Stimulated activated memory B cell treated with anti-CD40 and anti-IgM and Interleukin-4, amounts not matched to agents 10 μg/mL and 1 μg/mL and 100 μg/mL, for 72 hours (primary cell): Measurements from ENCODE around the gene IRF1.

Source experiments
- ATAC-seq: fragments of 150-1000 bp; cut with Tn5 transposase; 2 replicates; pipeline ENCODE4 v1.10.0; 2021
- H3K27ac Mint-ChIP-seq: one replicate; pipeline ENCODE4 v1.8.0; 2022; ENCODE audit warnings: mild to moderate bottlenecking, mixed read lengths
- H3K27me3 Mint-ChIP-seq: one replicate; pipeline ENCODE4 v1.8.0; 2022; ENCODE audit warnings: mixed read lengths
- H3K36me3 Mint-ChIP-seq: one replicate; pipeline ENCODE4 v1.8.0; 2022; ENCODE audit warnings: mixed read lengths
- H3K4me1 Mint-ChIP-seq: one replicate; pipeline ENCODE4 v1.8.0; 2022; ENCODE audit warnings: mixed read lengths
- H3K4me3 Mint-ChIP-seq: one replicate; pipeline ENCODE4 v1.8.0; 2022; ENCODE audit warnings: mild to moderate bottlenecking, moderate library complexity, mixed read lengths
- H3K9me3 Mint-ChIP-seq: one replicate; pipeline ENCODE4 v1.8.0; 2022; ENCODE audit warnings: mixed read lengths

IRF1 gene

DNA sequence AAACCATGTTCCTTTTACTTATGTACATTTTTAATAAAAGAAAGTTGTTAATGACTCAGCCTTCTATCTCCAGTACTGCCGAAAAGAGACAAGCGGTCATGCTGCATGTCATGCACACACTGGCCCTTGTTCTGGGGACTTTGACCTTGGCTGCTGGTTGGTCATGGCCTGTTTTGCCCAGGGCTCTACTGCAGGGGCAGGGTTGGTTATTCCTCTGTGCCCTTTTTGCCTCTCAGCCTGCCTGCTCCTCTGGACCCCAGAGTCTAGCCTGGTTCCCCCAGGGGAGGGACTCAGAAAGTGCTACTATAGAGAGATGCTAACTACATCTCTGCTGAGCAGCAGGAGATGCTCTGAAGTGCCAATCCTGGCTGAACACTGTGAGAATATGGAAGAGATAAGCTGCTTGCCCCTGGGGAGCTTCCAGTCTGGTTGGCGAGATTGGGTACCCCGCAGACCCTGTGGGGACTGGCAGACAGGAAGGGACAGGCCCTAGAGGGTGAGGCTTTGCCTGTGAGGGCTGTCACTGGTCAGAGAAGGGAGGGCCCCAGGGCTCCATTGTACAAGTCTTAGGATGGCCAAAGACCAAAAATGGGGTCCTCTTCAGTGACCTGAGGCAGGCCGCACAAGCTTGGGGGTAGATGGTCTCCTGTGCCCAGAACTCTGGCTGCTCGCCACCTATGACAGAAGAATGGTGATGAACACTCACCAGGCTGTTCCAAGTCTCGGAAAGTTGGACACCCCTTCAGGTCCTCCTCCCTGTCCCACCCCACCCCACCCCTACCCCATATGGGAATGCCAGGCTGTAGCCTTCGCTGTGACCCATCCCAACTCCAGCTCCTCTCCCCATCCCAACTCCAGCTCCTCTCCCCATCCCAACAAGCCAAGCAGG is 14.3 kb downstream of the IRF1 start:
- no peaks in the 10 kb centered on the region for H3K27me3 Mint-ChIP-seq
- H3K4me1 Mint-ChIP-seq = peaks cover 82% of the 10 kb centered on the region
- peak overlapping the region; percentile 73 for H3K27ac Mint-ChIP-seq
- H3K9me3 Mint-ChIP-seq = no peaks in the 10 kb centered on the region
- H3K4me3 Mint-ChIP-seq = no peak overlapping the region
- no peaks in the 10 kb centered on the region for H3K36me3 Mint-ChIP-seq
- no peak for ATAC-seq

DNA sequence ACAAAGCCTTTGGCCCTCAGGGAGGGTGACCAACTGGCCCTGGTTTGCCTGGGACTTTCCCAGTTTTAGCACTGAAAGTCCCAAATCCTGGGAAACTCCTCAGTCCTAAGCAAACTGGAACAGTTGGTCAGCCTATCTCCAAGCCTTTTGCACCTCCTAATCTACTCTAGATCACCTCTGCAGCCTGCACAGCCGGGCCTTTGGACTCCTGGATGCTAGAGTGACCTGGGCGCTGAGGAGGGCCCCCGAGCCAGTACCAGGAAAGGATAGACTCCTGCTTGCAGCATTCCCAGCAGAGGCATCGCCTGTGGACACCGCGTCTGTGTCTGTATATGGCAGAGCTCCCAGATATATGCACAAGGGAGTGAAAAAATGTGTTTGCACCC is 15.1 kb downstream of the IRF1 start:
- H3K27me3 Mint-ChIP-seq = no peaks in the 10 kb centered on the region
- H3K36me3 Mint-ChIP-seq = no peaks in the 10 kb centered on the region
- H3K4me3 Mint-ChIP-seq = no peak overlapping the region
- peak overlapping the region; percentile 73 for H3K27ac Mint-ChIP-seq
- no peaks in the 10 kb centered on the region for H3K9me3 Mint-ChIP-seq
- H3K4me1 Mint-ChIP-seq = peaks cover 75% of the 10 kb centered on the region
- ATAC-seq = no peak

DNA sequence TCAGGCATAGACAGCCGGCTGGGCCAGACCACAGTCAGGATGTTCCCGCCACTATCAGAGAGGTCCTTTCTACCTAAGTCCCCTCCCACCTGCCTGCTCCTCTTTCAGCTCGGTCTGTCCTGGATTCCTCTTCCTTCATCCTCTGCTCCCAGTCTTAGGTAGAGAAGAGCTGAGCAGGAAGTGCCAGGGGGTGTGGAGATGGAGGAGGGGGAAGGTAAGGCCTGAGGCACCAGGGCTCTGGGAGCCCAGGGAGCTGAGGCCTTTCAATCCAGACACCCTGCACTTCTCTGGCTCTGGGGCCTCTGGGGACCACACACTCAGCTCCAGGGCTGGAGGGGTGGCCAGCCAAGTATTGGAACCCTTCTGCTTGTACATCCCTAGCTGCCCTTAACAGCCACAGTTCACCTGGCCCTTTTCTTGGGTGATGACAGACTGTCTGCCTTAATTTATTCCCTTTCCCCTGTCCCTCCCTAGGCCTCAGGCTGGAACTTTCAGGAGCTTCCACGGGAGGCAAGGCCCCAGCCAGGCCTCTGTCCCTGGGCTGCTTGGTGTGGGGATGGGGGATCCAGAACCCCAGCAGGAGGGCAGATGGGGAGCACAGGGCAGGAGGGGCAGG is 15.6 kb downstream of the IRF1 start:
- no peaks in the 10 kb centered on the region for H3K36me3 Mint-ChIP-seq
- no peaks in the 10 kb centered on the region for H3K9me3 Mint-ChIP-seq
- no peak overlapping the region for H3K4me3 Mint-ChIP-seq
- H3K27ac Mint-ChIP-seq = peak overlapping the region; percentile 73
- ATAC-seq = no peak
- peaks cover 72% of the 10 kb centered on the region for H3K4me1 Mint-ChIP-seq
- no peaks in the 10 kb centered on the region for H3K27me3 Mint-ChIP-seq

DNA sequence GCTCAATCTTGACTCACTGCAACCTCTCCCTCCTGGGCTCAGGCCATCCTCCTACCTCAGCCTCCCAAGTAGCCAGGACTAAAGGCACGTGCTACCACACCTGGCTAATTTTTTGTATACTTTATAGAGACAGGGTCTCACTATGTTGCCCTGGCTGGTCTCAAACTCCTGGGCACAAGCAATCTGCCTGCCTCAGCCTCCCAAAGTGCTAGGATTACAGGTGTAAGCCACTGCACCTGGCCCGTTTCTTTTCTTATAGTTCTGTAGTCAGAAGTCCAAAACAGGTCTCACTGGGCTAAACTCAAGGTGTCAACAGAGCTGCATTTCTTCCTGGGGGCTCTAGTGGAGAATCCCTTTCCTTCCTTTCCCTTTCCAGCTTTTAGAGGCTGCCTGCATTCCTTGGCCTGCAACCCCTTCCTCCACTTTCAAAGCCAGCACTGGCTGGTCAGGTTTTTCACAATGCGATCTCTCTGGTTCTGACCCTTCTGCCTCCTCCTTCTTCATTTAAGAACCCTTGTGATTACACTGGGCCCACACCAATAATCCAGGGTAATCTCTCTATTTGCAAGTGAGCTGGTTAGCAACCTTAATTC is 16.3 kb downstream of the IRF1 start:
- H3K4me1 Mint-ChIP-seq = peaks cover 72% of the 10 kb centered on the region
- no peak overlapping the region for H3K4me3 Mint-ChIP-seq
- ATAC-seq = no peak
- no peaks in the 10 kb centered on the region for H3K27me3 Mint-ChIP-seq
- H3K9me3 Mint-ChIP-seq = no peaks in the 10 kb centered on the region
- peak overlapping the region; percentile 73 for H3K27ac Mint-ChIP-seq
- H3K36me3 Mint-ChIP-seq = no peaks in the 10 kb centered on the region

DNA sequence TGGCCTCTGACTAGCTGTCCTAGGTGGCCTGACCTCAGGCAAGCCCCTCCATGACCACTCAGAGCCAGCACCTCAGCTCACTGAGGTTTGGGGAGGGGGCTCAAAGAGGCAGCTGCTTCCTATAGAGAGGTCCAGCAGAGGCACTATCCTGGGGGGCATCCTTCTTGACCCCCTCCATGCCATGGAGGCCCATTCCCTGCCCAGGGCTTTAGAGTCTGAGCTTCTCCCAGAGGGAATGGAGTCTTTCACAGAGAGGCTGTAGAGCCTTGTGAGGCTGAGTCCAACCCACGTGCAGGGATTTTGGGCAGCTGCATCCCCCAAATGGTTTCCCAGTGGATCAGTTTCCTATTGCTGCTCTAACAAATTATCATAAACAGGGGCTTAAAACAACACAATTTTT is 16.9 kb downstream of the IRF1 start:
- no peaks in the 10 kb centered on the region for H3K27me3 Mint-ChIP-seq
- no peak overlapping the region for H3K4me3 Mint-ChIP-seq
- H3K9me3 Mint-ChIP-seq = no peaks in the 10 kb centered on the region
- H3K27ac Mint-ChIP-seq = peak overlapping the region; percentile 79
- no peaks in the 10 kb centered on the region for H3K36me3 Mint-ChIP-seq
- no peak for ATAC-seq
- peaks cover 72% of the 10 kb centered on the region for H3K4me1 Mint-ChIP-seq

DNA sequence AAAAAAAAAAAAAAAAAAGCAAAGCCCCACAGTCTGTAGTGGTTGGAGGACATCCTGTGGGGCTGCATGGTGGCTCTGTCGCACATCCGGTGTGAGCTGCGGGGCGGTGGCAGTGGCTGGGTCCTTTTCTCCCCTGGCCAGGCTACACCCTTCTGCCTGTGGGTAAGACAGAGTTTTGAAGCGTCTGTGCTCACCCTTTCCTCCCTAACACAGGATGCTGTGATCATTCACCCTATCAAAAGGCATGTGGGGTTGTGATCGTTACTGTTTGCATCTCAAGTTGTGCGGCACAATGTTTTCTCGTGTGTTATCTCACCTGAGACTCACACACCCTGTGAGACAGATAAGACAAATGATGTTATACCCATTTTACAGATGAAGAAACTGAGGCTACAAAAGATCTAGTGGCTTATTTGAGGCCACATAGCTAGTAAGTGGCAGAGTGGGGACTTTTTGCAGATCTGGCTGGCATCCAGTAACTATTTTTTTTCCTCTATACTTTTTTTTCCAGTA is 17.5 kb downstream of the IRF1 start:
- ATAC-seq = peak; percentile 95
- Mint-ChIP-seq H3K4me1 (peaks cover 72% of the 10 kb centered on the region), H3K9me3 (no peaks in the 10 kb centered on the region), H3K36me3 (no peaks in the 10 kb centered on the region), H3K27me3 (no peaks in the 10 kb centered on the region), H3K4me3 (peak overlapping the region; percentile 12), H3K27ac (peak overlapping the region; percentile 79)

DNA sequence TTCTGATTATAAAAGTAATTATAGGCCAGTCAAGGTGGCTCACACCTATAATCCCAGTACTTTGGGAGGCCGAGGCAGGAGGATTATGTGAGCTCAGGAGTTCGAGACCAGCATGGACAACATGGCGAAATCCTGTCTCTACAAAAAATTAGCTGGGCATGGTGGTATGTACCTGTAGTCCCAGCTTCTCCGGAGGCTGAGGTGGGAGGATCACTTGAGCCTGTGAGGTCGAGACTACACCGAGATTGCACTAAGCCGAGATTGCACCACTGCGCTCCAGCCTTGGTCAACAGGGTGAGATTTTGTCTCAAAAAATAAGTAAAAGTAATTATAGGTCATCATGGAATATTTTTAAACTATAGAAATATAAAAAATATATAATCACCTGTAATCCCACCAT is 18.1 kb downstream of the IRF1 start:
- H3K9me3 Mint-ChIP-seq = no peaks in the 10 kb centered on the region
- H3K4me3 Mint-ChIP-seq = no peak overlapping the region
- no peak overlapping the region for H3K27ac Mint-ChIP-seq
- peaks cover 72% of the 10 kb centered on the region for H3K4me1 Mint-ChIP-seq
- no peaks in the 10 kb centered on the region for H3K36me3 Mint-ChIP-seq
- ATAC-seq = no peak
- no peaks in the 10 kb centered on the region for H3K27me3 Mint-ChIP-seq

DNA sequence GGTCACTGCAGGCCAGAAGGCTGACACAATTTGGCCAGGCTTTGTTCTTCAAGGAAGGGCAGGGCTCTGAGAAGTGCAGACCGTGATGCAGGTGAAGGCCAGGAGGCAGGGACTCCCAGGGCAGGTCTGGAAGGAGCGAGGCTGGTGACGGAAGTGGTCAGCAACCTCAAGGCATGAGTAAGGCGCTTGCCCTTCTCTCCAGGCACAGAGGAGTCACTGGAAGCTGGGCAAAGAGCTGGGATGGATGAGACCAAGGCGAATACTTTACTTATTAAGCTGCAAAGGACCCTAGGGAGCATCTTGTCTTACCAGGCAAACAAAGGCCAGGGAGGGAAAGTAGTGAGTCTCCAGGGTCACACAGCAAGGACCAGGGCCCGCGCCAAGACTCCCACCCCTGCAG is 18.6 kb downstream of the IRF1 start:
- Mint-ChIP-seq H3K4me1 (peaks cover 72% of the 10 kb centered on the region), H3K36me3 (no peaks in the 10 kb centered on the region), H3K27me3 (no peaks in the 10 kb centered on the region), H3K4me3 (no peak overlapping the region), H3K27ac (peak overlapping the region; percentile 70), H3K9me3 (no peaks in the 10 kb centered on the region)
- no peak for ATAC-seq

DNA sequence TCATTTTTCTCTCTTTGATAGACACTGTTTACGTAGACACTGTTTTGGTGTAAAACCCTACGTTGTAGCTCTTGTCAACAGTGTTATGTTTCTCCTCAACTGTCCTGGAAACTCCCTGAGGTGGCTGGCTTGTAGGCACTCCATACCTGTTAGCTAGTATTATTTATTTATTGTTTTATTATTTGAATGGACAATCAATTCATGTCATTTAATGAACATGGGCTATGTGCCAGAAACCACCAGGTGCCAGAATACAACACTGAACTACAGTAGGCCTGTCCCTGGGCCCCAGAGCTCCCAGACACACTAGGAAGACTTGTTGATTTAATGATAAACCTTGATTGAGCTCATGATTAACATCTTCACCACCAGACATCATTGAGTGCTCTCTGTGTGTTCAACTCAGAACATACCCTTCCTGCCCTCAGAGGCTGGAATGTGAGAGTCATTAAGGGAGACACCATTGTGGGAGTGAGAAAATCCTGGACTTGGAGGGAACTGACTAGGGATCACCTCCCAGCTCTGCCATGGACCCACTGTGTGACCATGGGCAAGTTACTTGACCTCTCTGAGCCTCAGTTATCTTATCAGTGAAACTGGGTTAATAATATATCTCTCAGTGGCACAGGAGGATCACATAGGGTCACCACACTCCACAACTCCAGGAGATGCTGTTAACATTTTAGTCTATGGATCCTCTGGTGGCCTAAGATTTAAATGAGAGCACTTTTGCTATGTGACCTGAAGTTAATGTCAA is 19.2 kb downstream of the IRF1 start:
- no peak overlapping the region for H3K4me3 Mint-ChIP-seq
- H3K4me1 Mint-ChIP-seq = peaks cover 73% of the 10 kb centered on the region
- H3K27ac Mint-ChIP-seq = peak overlapping the region; percentile 70
- no peaks in the 10 kb centered on the region for H3K27me3 Mint-ChIP-seq
- H3K36me3 Mint-ChIP-seq = no peaks in the 10 kb centered on the region
- no peaks in the 10 kb centered on the region for H3K9me3 Mint-ChIP-seq
- no peak for ATAC-seq

DNA sequence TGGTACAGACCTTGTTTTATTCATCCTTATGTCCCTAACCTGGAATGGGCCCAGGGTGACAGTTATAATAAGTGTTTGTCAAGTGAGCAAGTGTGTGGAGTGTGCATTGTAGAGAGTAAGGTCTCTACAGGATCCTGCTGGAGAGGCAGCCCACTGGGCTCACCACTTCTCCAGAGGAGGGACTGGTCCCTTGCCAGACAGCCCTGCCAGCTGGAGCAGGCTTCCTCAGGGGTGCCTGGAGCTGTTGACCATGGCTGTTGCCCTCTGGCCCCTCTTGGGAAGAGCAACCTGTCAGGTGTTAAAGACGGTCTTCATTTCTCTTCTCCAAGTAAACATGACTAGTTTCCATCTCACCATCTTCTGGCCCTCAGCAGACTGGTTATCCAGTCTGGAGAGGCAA is 20.0 kb downstream of the IRF1 start:
- H3K4me3 Mint-ChIP-seq = no peak overlapping the region
- H3K36me3 Mint-ChIP-seq = no peaks in the 10 kb centered on the region

DNA sequence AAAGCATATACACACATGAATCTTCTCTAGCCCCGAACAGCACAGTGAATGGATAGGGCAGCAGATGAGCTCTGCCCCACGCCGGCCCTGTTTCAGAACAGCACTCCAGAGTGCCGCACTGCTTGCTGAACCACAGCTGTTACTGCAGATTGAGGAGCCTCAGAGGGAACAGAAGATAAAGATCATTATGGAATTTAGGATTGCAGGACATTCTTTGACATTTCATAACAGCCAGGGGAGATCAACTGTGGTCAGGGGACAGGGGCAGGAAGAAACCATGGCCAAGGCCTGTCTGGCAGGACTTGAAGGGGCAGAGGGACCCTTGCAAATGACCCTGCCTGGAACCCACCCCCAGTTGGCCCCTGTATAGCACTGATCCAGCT is 20.6 kb downstream of the IRF1 start:
- peaks cover 78% of the 10 kb centered on the region for H3K4me1 Mint-ChIP-seq
- H3K9me3 Mint-ChIP-seq = no peaks in the 10 kb centered on the region
- no peaks in the 10 kb centered on the region for H3K27me3 Mint-ChIP-seq
- H3K4me3 Mint-ChIP-seq = no peak overlapping the region
- H3K36me3 Mint-ChIP-seq = no peaks in the 10 kb centered on the region
- ATAC-seq = no peak
- peak overlapping the region; percentile 70 for H3K27ac Mint-ChIP-seq

More for the DNA sequence above, 20.0 kb downstream of the IRF1 start:
- H3K9me3 Mint-ChIP-seq = no peaks in the 10 kb centered on the region
- no peak for ATAC-seq
- H3K27ac Mint-ChIP-seq = peak overlapping the region; percentile 70
- H3K27me3 Mint-ChIP-seq = no peaks in the 10 kb centered on the region
- H3K4me1 Mint-ChIP-seq = peaks cover 74% of the 10 kb centered on the region

DNA sequence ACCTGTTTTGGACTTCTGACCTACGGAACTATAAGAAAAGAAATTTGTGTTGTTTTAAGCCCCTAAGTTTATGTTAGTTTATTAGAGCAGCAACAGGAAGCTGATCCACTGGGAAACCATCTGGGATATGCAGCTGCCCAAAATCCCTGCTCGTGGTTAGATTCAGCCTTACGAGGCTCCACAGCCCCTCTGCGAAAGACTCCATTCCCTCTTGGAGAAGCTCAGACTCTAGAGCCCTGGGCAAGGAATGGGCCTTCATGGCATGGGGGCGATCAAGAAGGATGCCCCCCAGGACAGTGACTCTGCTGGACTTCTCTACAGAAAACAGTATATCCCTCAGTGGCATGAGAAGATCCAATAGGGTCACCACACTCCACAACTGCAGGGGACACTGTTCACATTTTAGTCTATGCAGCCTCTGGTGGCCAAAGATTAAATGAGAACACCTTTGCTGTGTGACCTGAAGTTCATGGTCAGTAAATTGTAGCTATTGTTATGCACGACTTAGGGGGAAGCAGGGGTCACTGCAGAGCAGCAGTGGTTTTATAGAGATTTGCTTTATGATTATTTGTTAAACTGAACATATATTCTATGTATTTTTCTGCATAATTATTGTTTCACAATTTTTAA is 21.1 kb downstream of the IRF1 start:
- no peaks in the 10 kb centered on the region for H3K27me3 Mint-ChIP-seq
- ATAC-seq = no peak
- peaks cover 78% of the 10 kb centered on the region for H3K4me1 Mint-ChIP-seq
- no peak overlapping the region for H3K4me3 Mint-ChIP-seq
- no peaks in the 10 kb centered on the region for H3K36me3 Mint-ChIP-seq
- peak overlapping the region; percentile 70 for H3K27ac Mint-ChIP-seq
- no peaks in the 10 kb centered on the region for H3K9me3 Mint-ChIP-seq

DNA sequence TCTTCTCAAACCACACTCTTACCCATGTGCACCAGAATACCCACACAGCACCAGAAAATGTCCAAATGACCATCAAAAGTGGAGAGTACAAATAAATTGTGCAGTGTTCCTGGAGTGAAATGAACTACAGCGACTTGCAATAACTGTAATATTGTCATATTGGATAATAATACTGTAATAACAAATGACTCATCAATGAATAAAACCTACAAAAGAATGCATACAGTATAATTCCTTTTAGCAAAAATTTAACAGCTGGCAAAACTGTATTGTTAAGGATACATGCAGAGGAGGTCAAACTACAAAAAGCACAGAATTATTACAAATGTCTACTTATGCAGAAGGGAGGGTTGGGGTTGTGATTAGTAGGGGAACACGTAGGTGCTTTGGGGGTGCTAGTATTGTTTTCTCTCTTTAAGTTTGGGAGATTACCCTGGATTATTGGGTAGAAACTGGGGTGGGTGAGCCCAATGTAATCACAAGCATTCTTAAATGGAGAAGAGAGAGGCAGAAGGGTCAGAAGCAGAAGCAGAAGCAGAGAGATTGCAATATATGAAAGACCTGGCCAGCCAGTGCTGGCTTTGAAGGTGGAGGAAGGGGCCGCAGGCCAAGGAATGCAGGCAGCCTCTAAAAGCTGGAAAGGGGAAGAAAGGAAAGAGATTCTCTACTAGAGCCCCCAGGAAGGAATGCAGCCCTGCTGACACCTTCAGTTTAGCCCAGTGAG is 21.8 kb downstream of the IRF1 start:
- H3K27me3 Mint-ChIP-seq = no peaks in the 10 kb centered on the region

DNA sequence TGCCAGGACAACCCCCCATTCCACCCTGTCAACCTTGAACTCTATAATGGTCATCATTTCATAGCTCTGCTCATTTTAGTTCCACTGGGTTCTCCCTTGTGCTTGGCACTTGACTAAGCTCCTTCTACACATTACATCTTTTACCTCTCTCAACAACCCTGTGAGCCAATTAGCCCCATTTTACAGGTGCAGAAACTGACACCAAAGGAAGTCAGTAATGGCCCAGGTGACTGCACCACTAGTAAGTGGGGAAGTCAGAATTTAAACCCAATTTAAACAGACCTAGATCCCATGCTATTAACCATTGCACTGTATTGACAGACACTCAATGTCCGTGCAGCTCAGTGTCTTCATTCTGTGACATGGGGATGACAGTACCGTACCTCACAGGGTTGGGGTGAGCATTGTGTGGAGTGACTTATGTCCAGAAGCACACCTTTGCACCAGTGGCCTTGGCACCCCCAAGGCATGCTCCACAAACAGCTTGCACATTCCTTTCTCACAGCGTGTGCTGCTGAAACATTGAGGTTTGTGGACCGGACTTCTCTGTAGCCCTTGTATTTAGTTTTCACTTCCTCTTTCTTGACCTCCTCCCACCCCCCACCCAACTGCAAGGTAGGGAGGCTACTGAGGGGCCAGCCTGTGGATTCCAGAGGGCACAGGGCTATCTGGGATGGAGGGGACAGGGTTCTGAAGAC is 23.1 kb downstream of the IRF1 start:
- no peaks in the 10 kb centered on the region for H3K27me3 Mint-ChIP-seq
- H3K4me1 Mint-ChIP-seq = peaks cover 81% of the 10 kb centered on the region
- no peaks in the 10 kb centered on the region for H3K36me3 Mint-ChIP-seq
- peak overlapping the region; percentile 11 for H3K4me3 Mint-ChIP-seq
- peak overlapping the region; percentile 69 for H3K27ac Mint-ChIP-seq
- H3K9me3 Mint-ChIP-seq = no peaks in the 10 kb centered on the region
- peak; percentile 59 for ATAC-seq

More for the DNA sequence above, 21.8 kb downstream of the IRF1 start:
- no peaks in the 10 kb centered on the region for H3K36me3 Mint-ChIP-seq
- no peak for ATAC-seq
- H3K4me3 Mint-ChIP-seq = no peak overlapping the region
- H3K9me3 Mint-ChIP-seq = no peaks in the 10 kb centered on the region
- H3K27ac Mint-ChIP-seq = peak overlapping the region; percentile 5
- peaks cover 81% of the 10 kb centered on the region for H3K4me1 Mint-ChIP-seq
